UCSD-AML1 (cell line): ENCODE data around the gene PTN.

ENCODE experiments used
- DNase-seq: peaks from one replicate; lab custom pipeline; 2025; ENCODE audit not compliant: unreplicated experiment; lab: John Stamatoyannopoulos, UW

PTN gene

DNA sequence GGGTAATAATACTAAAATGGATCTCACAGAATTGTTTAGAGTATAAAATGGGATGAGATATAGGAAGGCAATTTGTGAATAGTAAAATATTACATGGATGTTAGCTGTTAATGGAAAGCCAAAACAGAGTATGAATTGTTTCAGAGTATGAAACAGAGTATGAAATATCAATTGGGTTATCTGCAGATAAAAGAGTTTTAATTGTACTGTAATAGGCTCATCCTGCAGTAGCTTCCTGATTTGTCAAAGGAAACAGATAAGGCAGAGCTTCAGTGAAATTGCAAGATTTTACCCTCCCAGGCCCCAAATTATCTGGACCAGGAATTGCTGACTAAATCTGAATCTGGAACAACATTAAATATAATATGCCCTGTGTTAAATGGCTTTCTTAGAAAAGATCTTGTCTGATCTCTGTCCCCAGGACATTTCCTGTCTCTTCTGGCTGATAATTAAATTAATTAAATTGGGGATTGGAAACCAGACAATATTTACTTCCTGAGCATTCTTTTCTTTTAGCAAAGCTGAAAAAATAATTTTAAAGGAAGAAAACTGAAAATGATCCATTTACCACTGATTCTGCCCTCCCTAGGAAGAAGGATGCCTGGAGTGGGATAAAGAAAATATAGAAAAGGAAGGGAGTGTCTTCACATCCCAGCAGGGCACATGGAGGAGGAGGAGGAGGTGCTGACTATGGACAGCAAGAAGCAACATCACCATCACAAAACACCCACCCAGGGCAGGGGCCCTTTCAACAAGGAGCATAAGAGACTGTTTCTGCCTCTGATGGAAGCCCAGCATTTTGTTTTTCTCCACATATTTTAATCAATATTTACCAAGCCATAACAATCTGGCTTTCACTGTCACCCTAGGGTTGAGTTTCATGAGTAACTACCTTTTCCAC is 18.5 kb downstream of the PTN start:
- DNase-seq, result no peak

- no peak for DNase-seq
Observed at GRCh38 chr7:137316648-137317353, 26.7 kb downstream of the PTN start.

- no peak for DNase-seq
Observed at GRCh38 chr7:137313201-137313600, 30.3 kb downstream of the PTN start.

DNA sequence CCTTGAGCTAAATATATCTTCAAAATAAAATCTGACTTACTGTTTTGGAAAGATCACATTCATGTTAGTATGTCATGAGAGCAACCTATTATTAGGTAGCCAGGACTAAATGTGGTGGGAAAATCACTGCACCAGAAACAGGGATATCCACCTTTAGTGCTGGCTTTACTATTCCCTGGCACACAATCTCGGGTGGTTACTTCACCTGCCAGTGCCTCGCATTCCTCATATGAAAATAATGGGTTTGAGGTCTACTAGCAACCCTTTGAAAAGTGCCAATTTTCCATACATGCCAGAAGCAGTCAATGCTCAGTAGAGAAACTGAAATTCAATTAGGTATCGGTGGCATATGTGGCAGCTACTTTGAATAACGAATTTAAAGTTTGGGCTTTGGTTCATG is 36.8 kb downstream of the PTN start:
- no peak for DNase-seq

GRCh38 chr7:137305901-137306621 is 37.5 kb downstream of the PTN start:
- DNase-seq, result no peak

- DNase-seq, result no peak
Observed at GRCh38 chr7:137304624-137305235, 38.8 kb downstream of the PTN start.

- DNase-seq, result no peak
Observed at GRCh38 chr7:137304165-137304564, 39.4 kb downstream of the PTN start.

- DNase-seq, result no peak
Observed at GRCh38 chr7:137302081-137302480, 41.5 kb downstream of the PTN start.

- no peak for DNase-seq
Observed at GRCh38 chr7:137298464-137298794, 45.1 kb downstream of the PTN start.

DNA sequence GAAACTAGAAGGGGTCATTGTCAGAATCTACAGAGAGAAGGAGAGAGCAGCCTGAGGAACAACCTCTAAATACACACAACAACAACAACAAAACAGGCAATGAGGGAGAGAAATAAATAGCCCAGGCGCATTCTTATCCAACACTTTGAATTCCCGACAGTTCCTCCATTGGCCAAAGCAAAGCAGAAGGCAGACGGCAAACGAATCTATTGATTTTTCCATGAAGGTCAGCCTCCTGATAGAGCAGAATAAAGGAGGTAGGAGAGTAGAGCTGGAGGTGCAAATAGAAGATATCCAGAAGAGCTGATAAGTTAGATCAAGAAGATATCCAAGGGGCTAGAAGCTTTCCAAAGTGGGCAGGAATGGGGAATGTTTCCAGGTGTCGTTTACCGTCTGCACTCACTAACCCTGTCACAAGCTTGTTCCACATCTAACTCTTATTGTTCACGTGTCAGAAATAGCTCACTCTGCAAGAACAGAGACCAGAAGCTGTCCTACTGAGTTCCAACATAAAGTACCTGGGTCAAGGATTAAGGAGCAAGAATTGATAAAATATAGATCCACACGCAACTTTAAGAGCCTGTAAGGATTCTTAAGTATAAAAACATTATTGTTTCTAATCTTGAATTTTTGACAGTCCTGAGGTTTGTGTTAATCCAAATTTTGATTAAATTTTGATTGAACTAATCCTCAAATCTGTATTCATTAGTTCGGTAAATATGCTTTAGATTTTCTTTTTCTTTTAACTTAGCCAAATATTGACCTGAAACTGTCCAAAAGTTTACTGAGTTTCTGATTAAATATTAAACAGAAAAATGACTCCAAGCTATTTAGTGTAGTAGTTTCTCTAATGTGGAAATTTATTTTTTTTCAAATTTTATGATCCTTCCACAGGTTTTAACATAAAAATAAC is 45.7 kb downstream of the PTN start:
- no peak for DNase-seq

- DNase-seq, result no peak
Observed at GRCh38 chr7:137296576-137296975, 47.0 kb downstream of the PTN start.

- DNase-seq, result no peak
Observed at GRCh38 chr7:137295739-137296324, 47.7 kb downstream of the PTN start.

DNA sequence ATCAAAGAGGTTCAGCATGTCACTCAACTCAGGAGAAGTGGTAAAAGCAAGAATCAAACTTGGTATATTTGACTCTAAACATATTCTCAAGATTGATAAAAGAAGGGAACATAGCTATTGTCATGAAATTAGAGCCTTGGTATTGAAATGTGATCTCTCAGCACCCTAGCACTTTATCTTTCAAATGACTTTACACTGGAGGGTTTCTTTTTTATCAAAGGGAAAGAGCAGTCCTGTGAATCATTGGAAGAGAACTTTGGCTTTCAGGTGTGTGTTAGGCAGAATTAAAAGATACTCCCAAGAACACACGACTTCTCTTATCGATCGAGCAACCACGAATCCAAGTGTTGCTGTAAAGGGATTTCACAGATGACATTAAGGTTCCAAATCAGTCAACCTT is 54.4 kb downstream of the PTN start:
- no peak for DNase-seq

DNA sequence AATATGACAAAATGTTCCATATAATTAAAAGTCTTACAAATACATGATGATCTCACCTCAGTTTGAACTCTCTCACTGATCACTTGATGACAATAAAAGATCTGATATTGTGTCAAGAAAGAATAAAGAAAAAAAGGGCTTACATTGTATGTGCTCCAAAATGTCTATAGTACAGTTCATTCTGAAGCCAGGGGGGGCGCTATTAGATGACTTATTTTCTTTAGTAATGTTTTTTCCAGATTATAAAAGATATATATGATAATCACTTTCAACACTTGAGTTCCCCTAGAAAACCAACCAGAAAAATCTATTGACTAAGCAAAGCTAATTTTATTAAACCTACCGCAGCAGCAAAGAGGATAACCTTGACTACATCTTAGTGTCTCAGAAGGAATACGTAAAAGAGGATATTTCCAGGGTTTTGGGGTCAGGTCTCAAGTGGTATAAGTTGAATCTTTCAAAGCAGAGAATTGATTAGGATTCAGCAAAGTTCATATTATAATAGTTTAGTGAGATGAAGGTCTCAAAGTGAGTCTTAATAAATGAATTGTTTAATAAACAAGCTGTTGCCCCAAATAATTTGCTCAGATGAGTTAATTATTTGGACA is 55.8 kb downstream of the PTN start:
- no peak for DNase-seq

- DNase-seq, result no peak
Observed at GRCh38 chr7:137283153-137283552, 60.4 kb downstream of the PTN start.

GRCh38 chr7:137282043-137282442 is 61.5 kb downstream of the PTN start:
- no peak for DNase-seq

DNA sequence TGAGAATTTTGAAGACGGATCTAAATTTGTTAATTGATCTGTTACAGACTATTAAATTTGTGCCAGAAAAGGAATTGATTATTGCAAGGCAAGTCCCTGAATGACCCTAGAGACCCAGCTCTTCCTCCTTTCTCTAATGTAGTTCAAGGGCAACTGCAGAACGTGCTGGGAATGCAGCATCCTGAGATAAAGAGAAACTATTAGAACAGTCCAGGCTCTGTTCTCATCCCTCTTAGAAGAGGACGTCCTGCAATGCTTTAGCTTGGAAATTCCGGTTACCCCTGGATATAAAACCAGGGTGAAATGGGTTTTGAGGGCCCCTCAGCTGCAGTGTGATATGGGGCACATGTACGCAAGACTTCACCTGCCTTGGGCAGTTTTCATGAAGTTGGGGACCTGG is 67.3 kb downstream of the PTN start:
- no peak for DNase-seq

DNA sequence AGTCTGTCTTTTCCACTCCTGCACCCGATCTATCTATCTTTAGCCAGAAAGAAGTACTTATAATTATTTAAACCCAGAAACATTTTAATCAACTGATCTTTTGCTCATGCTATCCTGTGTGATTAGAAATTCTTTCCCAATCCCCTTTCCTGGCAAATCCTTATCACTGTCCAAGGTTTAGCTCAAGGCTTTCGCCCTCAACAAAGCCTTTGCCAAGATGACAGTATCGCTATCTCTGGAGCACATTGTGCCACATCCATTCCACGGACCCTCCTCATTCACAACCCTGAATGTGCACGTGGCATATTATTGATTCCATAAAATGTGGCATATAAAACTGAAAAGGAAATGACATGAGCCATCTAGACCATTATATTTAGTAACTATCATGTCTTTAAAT is 71.3 kb downstream of the PTN start:
- DNase-seq, result no peak

DNA sequence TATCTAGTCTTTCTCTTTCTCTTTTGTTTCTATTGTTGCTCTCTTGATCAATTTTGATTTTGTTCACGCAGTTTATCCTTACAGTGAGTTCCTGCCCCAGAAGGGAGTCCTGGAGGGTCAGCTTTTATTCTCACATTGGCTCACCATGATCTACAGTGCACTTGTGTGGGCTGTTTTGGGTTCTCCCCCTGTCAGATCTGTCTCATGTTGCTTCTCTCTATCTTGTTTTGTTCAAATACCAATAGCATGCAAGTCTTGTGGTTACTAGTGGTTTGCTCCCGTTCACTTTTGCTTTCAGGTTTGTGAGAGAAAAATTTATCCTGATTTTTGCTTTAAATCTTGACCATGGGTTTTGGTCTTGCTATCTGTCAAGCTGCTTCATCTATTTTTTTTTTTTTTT is 74.3 kb downstream of the PTN start:
- no peak for DNase-seq
